IgD-negative memory B cell (primary cell): ENCODE data around the gene NEUROG1. TPM values are rescaled to one million over a fixed set of nuclear protein-coding genes. Genes with fewer than 3 reads are reported as not detected.

ENCODE experiments used
- H3K27ac Mint-ChIP-seq, 3 donors: one replicate each; pipeline ENCODE4 v1.8.0; 2020 to 2022; ENCODE audit warnings: mild to moderate bottlenecking in 3 of 3, mixed read lengths in 3 of 3, moderate library complexity in 1 of 3
- H3K27me3 Mint-ChIP-seq: one replicate; pipeline ENCODE4 v1.8.0; 2021; ENCODE audit warnings: mixed read lengths
- H3K36me3 Mint-ChIP-seq: one replicate; pipeline ENCODE4 v1.8.0; 2020; ENCODE audit warnings: mild to moderate bottlenecking, mixed read lengths
- H3K4me1 Mint-ChIP-seq, 3 donors: one replicate each; pipeline ENCODE4 v1.8.0; 2020 to 2022; ENCODE audit warnings: mixed read lengths in 3 of 3, mild to moderate bottlenecking in 1 of 3
- H3K4me3 Mint-ChIP-seq, 4 donors: one replicate each; pipeline ENCODE4 v1.8.0; 2020 to 2022; ENCODE audit warnings: mild to moderate bottlenecking in 4 of 4, mixed read lengths in 4 of 4, moderate library complexity in 3 of 4
- H3K9me3 Mint-ChIP-seq, 3 donors: one replicate each; pipeline ENCODE4 v1.8.0; 2020 to 2021; ENCODE audit warnings: mixed read lengths in 3 of 3, mild to moderate bottlenecking in 1 of 3
- polyA plus RNA-seq: library from polyadenylated mRNA; unstranded; fragments of 300-500 nt; fragmentation: Illumina TruSeq; gene quantifications from one replicate; pipeline ENCODE4 v1.2.3, GENCODE V29; 2021

NEUROG1 gene
- polyA plus RNA-seq, 1 donor from 2014 or later = not detected

DNA sequence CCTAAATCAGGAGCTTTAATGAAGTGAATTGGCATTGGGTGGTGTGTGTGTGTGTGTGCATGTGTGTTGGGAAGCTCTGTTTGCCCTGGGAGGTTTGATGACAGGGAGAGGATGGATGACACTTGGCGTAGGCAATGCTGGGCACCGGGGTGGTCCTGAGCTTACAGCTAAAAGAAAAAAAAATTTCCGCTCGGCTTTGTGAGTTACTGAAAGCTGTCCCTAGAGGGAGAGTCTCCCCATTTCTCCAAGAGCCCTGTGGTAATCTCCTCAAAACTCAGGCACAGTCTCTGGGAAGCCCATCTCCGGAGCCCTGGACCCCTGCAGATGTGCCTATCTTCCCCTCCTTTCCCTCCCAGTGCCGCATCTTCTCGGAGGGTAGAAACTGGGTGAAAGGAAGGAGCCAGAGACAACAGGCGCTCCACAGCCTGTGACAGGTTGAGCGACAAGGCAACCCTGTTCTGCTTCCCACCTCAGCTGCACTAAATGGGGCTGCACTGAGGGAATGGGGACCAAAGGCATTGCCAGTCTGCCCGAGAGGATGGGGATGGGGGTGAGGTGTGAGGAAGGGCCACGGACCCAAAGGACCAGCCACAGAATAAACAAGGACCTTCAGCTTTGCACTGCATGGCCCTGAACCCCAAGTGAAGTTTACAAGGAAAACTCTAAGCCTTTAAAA lies 47.8 kb downstream of the NEUROG1 start:
- H3K4me3 Mint-ChIP-seq = no peak overlapping the region
- H3K36me3 Mint-ChIP-seq = no peaks in the 10 kb centered on the region
- no peak overlapping the region for H3K27ac Mint-ChIP-seq
- H3K9me3 Mint-ChIP-seq = peaks cover 0 to 2% (median 0%) of the 10 kb centered on the region in 3 donors
- peaks cover 54% of the 10 kb centered on the region for H3K27me3 Mint-ChIP-seq
- peaks cover 0 to 10% (median 4%) of the 10 kb centered on the region in 3 donors for H3K4me1 Mint-ChIP-seq

DNA sequence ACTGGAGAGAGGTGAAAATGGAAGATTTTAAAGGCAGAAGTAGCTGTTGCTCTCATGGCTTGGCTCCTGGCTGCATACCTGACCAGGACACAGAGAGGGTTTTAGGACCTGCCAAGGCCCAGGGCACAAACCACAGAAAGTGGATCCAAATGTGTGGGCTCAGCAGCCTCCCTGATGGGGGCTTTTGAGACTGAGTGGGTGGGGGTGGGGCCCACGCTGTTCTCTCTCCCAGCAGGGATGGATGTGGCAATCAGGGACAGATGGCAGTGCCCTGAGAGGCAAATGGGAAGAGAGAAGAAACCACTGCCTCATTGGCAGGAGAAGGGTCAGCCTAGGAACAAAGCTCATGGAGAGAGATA lies 48.7 kb downstream of the NEUROG1 start:
- H3K27me3 Mint-ChIP-seq = peaks cover 50% of the 10 kb centered on the region
- peaks cover 0 to 2% (median 0%) of the 10 kb centered on the region in 3 donors for H3K9me3 Mint-ChIP-seq
- peaks cover 0 to 10% (median 4%) of the 10 kb centered on the region in 3 donors for H3K4me1 Mint-ChIP-seq
- peak overlapping the region in 1 of 3 donors; percentile 71 for H3K27ac Mint-ChIP-seq
- H3K4me3 Mint-ChIP-seq = no peak overlapping the region
- H3K36me3 Mint-ChIP-seq = no peaks in the 10 kb centered on the region

DNA sequence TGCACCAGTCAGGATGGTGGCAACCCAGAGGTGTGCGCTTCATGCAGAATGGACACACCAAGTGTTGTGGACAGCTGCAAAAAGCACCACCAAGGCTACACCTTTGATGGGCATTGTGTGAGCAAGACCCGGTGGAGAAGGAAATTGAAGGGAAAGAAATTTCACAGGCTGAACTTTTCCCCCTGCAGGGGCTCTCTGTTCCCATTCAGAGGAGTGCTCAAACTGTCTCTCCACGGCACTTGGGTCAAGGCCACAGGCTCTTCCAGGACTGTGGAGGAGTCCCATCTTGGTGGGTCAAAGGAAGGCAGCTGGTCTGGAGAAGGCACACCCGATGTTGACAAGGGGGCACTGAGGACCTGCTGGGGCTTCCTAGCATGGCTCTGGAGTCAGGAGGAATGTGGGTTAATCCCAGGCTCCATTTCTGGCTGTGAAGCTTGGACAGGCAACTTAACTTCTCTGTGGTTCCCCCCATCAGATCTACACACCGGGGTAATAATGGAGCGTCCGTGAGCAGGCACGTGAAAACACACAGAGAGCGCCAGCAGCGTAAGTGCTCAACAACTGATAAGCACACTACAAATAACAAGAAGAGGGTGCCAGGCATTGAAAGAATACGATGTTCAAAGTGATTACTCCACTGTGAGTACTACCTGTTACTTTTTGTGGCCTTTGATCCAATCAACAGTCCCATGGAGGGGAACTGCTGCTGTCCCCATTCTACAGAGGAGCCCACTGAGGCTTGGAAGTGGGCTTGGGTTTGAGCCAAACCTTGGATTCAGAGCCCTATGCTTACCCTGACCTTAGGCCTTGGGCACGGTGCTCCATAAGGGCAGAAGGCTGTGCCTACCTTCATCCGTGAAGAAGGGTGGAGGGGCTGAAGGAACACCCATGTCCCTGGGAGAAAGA lies 49.4 kb downstream of the NEUROG1 start:
- peak overlapping the region in 1 of 3 donors; percentile 71 for H3K27ac Mint-ChIP-seq
- H3K9me3 Mint-ChIP-seq = peaks cover 0 to 2% (median 0%) of the 10 kb centered on the region in 3 donors
- peaks cover 49% of the 10 kb centered on the region for H3K27me3 Mint-ChIP-seq
- no peaks in the 10 kb centered on the region for H3K36me3 Mint-ChIP-seq
- H3K4me1 Mint-ChIP-seq = peaks cover 0 to 10% (median 4%) of the 10 kb centered on the region in 3 donors
- H3K4me3 Mint-ChIP-seq = no peak overlapping the region

DNA sequence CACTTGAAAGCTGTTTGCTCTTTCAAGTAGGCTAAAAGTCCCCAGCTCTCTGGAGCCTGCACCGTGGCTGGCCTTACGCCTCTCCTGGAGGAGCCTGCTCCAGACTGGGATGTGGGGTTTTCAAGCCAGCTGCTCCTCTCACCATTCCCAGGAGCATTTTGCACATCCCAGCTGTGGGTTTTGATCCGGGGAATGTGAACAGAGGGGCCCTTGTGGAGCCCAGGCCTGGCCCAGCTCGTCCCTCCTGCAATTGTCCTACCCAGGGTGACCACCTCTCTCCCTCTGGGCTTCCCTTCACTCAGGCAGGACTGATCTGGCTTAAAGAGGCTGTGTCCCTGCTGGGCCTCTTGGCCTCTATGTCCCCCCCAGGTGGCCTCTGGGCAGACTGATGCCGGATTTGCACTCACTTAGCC lies 51.1 kb downstream of the NEUROG1 start:
- H3K36me3 Mint-ChIP-seq = no peaks in the 10 kb centered on the region
- H3K27ac Mint-ChIP-seq = no peak overlapping the region
- H3K27me3 Mint-ChIP-seq = peaks cover 36% of the 10 kb centered on the region
- H3K9me3 Mint-ChIP-seq = peaks cover 0 to 2% (median 0%) of the 10 kb centered on the region in 3 donors
- H3K4me1 Mint-ChIP-seq = peaks cover 0 to 7% (median 2%) of the 10 kb centered on the region in 3 donors
- no peak overlapping the region for H3K4me3 Mint-ChIP-seq

Other genes starting within 250 kb of the NEUROG1 start
- 121 TPM for gene MACROH2A1, start 136.7 kb downstream of the NEUROG1 start, polyA plus RNA-seq
- gene DCANP1, start 88.6 kb downstream of the NEUROG1 start, polyA plus RNA-seq = not detected
- not detected for gene TIFAB, start 83.6 kb downstream of the NEUROG1 start, polyA plus RNA-seq
- not detected for gene CXCL14, start 43.0 kb upstream of the NEUROG1 start, polyA plus RNA-seq